ENCODE results near the gene SLC13A3.

The SLC13A3 gene

GRCh38 chr20:46552460-46553420 is 98.5 kb downstream of the SLC13A3 start:
- peak; percentile 49 for DNase-seq

DNA sequence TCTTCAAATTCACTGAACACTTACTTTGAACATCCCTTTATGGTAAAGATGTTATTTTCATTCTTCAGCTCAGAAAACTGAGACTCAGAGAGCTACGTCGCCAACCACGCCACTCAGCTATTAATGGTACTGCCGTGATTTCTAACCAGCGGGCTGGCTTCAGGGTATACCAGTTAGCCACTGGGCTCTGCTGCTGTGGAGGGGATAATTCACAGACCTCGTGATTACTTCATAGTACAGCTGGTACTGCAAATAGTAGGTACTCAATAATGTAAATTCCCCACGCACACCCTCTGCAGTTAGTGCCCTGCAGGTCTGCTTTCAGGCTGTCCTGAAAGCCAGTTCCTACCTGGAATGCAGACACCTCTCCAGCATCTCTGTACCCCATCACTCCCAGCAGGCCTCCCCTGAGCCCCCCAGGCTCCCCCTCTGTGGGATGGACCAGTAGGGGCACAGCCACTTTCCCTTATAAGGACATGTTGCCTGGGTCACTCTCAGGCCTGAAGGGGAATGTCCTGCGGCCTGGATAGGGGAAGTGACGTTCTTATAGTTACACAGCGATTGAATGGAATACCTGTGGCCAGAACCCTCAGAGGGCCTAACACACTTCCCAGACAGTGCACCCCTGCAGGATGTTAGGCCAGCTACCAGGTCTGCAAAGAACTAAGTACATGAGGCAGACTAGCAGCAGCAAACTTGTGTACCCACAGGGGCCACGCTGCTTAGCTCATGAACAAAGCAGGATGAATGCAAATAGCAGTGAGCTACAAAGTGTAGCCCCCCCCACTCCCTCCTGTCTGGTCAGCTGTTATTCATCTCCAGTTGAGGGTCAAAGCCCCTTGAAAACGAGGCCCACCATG is 99.5 kb downstream of the SLC13A3 start:
- DNase-seq, result no peak

DNA sequence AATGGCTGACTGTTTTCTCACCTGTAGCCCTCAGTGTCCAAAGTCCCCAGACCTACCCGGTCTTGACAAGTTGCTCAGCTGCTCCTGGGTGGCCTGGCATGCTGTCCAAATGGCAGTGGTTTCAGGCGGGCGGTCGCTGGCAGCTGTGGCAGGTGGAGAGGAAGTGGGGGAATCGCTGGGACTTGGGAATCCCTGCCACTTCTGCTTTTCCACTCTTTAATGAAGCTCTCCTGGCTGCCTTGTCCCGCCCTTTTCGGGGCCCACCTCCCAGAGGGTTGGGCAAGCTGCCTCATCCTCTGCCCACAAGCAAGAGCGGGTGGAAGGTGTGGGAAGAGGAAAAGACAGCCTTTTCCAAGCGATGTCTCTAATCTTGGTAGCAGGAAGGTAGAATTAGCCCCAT is 100.8 kb downstream of the SLC13A3 start, which contains the start of gene OCSTAMP:
OCSTAMP (minus strand) TSS at position 194 of the 400 bp plus-strand sequence; CDS start at position 100, 94 bp downstream.
- no peak for DNase-seq

DNA sequence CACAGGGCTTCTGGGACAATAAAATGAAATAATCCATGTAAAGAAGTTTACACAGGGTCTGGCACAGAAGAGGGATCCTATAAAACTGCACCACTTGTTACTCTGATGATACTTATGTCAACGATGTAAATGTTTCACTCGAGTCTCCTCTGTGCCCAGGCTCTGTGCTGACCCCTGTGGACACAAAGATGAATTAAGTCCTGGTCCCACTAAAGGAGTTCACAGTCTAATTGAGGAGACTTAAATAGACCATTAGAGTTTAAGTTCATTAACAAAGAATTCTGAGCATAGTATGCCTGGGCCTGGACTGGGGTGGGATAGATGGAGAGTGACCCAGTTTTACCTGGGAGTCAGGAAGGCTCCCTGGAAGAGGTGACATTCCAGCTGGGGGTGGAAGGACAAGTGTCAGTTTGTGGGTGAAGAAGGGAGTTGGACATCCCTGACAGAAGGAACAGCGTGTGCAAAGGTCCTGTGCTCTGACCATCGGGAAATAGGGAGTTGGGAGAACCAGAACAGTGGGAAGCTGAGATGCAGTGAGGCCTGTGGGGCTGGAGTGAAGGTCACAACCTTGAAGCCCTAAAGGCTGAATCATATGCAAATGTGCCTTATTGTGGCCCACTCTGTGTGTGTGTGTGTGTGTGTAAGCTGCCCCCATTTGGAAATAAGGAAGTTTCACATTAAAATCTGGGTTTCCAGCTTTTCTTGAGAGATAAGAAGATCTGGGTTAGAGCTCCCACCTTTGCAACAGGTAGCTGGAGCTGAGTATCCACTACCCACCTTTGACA is 101.9 kb downstream of the SLC13A3 start:
- DNase-seq, result no peak

GRCh38 chr20:46548688-46549087 is 102.6 kb downstream of the SLC13A3 start:
- no peak for DNase-seq

GRCh38 chr20:46547995-46548394 is 103.3 kb downstream of the SLC13A3 start:
- no peak for DNase-seq

DNA sequence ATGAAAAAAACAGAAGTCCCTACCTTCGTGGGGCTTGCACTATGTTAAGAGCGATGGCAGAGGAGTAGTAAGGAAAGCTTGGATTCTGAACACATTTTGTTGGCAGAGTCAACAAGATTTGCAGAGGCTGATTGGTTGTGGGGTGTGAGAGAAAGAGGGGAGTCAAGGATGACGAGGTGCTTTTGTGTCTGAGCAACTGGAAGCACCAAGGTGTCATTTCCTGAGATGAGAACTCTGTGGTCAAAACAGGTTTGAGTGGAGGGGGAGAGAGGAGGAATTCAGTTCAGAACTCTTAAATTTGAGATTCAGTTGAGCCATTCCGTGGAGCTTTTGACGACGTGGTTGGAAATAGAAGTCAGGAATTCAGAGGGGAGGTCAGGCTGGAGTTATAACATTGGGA is 104.3 kb downstream of the SLC13A3 start:
- DNase-seq, result no peak

DNA sequence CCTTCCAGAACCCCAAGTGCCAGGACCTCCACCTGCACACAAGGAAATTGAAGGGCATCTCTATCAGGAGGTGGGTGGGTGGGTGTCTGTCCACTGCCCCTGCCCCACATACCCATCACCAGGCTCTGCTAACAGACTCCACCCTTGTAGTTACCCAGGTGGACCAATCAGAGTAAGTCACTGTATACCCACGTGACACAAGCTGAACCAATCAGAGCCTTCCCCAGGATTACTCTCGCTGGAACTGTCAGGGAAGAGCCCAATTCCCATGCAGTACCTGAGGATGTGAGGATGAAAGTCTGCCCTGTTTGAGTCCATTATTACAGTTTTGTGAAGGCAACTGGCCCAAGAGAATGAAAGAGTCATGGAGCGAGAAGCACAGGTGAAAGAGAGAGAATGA is 105.0 kb downstream of the SLC13A3 start:
- no peak for DNase-seq

DNA sequence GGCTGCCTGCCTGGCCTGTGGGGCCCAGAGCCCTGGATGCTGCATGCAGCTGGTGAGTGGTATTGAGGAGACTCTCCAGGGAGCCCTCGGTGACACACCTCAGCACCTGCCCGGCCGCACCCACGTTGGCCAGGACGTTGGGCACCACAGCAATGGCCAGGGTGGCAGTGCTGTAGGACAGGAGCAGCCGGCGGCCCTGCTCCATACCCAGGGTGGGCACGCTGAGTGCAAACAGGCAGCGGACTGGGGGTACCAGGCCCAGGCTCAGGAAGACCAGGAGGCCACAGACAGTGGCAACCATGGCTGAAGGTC is 105.5 kb downstream of the SLC13A3 start:
- no peak for DNase-seq

- peak; percentile 48 for DNase-seq
Observed at GRCh38 chr20:46545077-46545826, 106.0 kb downstream of the SLC13A3 start.

GRCh38 chr20:46544576-46544975 is 106.7 kb downstream of the SLC13A3 start:
- DNase-seq, result no peak

DNA sequence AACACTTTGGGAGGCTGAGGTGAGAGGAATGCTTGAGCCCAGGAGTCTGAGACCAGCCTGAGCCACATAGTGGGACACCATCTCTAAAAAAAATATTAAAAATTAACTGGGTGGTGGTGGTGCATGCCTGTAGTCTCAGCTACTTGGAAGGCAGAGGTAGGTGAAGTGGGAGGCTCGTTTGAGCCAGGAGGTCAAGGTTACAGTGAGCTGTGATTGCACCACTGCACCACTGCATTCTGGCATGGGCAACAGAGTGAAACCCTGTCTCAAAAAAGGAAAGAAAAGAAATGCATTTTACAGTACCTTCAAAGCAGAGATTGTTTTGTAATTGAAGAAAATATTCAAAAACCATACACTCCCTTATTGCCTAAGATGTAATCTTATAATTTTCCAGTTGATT is 107.3 kb downstream of the SLC13A3 start:
- DNase-seq, result no peak

DNA sequence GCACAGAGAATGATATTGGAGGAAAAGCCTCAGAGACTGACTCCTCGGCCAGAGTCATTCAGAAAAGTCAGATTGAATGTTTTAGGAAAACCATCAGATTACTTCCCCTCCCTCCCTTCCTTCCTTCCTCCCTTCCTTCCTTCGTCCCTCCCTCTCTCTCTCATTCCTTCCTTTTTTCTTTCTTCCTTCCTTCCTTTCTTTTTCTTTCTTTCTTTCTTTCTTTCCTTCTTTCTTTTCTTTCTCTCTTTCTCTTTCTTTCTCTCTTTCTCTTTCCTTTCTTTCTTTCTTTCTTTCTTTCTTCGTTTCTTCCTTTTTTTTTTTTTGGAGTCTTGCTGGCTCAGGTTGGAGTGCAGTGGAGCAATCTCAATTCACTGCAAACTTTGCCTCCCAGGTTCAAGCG is 108.2 kb downstream of the SLC13A3 start:
- no peak for DNase-seq

- no peak for DNase-seq
Observed at GRCh38 chr20:46541229-46541935, 109.9 kb downstream of the SLC13A3 start.

DNA sequence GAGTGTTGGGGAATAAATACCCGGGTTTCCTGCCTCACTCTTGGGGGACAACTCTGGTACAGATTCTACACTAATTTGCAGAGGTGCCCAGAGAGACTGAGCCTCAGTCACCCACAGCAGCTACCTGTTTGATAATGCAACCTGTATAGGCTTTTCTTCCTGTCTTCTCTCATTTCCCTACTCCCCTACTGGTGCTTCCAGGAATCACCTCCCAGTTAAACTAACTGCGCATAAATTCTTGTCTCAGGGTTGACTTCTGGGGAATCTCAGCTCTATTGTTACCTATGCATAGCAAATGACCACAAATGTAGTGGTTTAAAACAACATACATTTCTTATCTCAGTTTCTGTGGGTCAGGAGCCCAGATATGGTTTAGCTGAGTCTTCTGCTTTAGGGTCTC is 112.1 kb downstream of the SLC13A3 start:
- no peak for DNase-seq

- no peak for DNase-seq
Observed at GRCh38 chr20:46530640-46531039, 120.6 kb downstream of the SLC13A3 start.

GRCh38 chr20:46523696-46524328 is 127.4 kb downstream of the SLC13A3 start:
- no peak for DNase-seq

- DNase-seq, result no peak
Observed at GRCh38 chr20:46523108-46523507, 128.2 kb downstream of the SLC13A3 start.

DNA sequence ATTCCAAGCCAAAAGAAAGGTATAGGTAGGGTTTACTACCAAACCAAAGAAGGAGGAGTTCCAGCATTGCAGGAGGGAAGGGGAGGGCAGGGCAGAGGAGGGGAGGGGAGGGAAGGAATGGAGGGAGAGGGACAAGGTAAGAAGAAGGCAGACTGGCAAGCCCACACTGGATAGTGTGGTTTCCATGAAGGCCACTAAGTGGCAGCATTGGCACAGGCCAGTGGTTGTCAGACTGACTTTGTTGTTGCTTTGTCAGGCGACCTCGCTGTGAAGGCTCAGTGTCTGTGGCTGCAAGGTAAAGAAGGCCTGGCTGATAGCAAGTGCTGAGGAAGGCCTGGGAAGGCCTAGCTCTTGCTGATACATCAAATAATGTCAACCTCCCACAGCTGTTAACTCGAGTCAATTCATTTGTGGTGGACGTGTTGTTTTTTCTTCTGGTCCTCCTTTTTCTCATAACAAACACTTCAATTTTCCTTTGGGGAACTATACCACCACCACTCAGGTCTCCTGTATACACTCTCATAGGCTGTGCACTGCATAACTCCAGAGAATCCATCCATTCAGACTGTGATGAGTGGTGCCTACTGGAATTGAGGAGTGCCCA is 130.2 kb downstream of the SLC13A3 start:
- DNase-seq, result peak; percentile 51

DNA sequence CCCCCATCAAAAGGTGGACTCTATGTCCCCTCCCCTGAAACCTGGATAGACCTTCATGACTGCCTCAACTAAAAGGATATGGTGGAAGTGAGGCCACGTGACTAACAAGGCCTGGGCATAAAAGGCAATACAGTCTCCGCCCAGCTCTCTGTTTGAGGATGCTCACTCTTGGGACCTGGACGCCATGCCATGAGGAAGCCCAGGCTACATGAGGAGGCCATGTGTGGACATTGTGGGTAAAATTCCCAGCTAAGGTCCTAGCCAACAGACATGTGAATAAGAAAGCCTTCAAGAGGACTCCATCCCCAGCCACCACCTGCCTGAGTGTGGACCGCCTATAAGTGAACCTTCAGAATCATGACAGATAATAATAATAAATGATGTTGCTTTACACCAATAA is 130.7 kb downstream of the SLC13A3 start:
- no peak for DNase-seq
